Parathyroid adenoma (tissue), 2 donors: ENCODE measurements around the gene AHNAK.

ENCODE experiments used
- H2AFZ ChIP-seq: fragments of 300-600 bp; sonication (generic); one replicate; pipeline ENCODE4 v1.7.0; 2017; ENCODE audit warnings: antibody characterized with exemption, mild to moderate bottlenecking
- H3K27ac ChIP-seq: fragments of 300-600 bp; sonication (generic); one replicate; pipeline ENCODE4 v1.7.0; 2017
- H3K27me3 ChIP-seq: fragments of 300-600 bp; sonication (generic); one replicate; pipeline ENCODE4 v1.7.0; 2017; ENCODE audit warnings: low read length; ENCODE audit not compliant: control insufficient read depth, insufficient read depth
- H3K36me3 ChIP-seq: fragments of 300-600 bp; sonication (generic); one replicate; pipeline ENCODE4 v1.7.0; 2017; ENCODE audit warnings: low read length; ENCODE audit not compliant: control insufficient read depth, insufficient read depth
- H3K4me1 ChIP-seq: fragments of 300-600 bp; sonication (generic); one replicate; pipeline ENCODE4 v1.7.0; 2017; ENCODE audit warnings: control low read depth
- H3K4me2 ChIP-seq: fragments of 300-600 bp; sonication (generic); one replicate; pipeline ENCODE4 v1.7.0; 2017; ENCODE audit warnings: low read length
- H3K4me3 ChIP-seq: fragments of 300-600 bp; sonication (generic); one replicate; pipeline ENCODE4 v1.7.0; 2017; ENCODE audit warnings: low read depth, low read length
- H3K79me2 ChIP-seq: fragments of 300-600 bp; sonication (generic); one replicate; pipeline ENCODE4 v1.7.0; 2017; ENCODE audit warnings: control low read depth
- H3K9ac ChIP-seq: fragments of 300-600 bp; sonication (generic); one replicate; pipeline ENCODE4 v1.7.0; 2017; ENCODE audit warnings: mild to moderate bottlenecking
- H3K9me3 ChIP-seq: fragments of 300-600 bp; sonication (generic); one replicate; pipeline ENCODE4 v1.7.0; 2017; ENCODE audit warnings: low read length; ENCODE audit not compliant: control insufficient read depth
- CTCF ChIP-seq: fragments of 300-600 bp; sonication (generic); IDR thresholded peaks from one replicate; pipeline ENCODE4 v1.7.0; 2017; ENCODE audit warnings: antibody characterized with exemption, mild to moderate bottlenecking
- donor health status: primary hyperparathyroidism.

The AHNAK gene

GRCh38 chr11:62431171-62431901 lies 115.3 kb downstream of the AHNAK start:
- Histone ChIP-seq H3K27me3 (no peaks in the 10 kb centered on the region), H3K79me2 (no peaks in the 10 kb centered on the region), H3K27ac (no peak overlapping the region), H3K9me3 (no peaks in the 10 kb centered on the region), H3K4me1 (no peaks in the 10 kb centered on the region), H3K36me3 (no peaks in the 10 kb centered on the region), H2AFZ (no peak overlapping the region), H3K9ac (no peak overlapping the region), H3K4me3 (no peak overlapping the region), H3K4me2 (no peak overlapping the region)
- no peak for TF ChIP-seq CTCF

- Histone ChIP-seq H3K4me2 (no peak overlapping the region), H3K36me3 (no peaks in the 10 kb centered on the region), H3K4me3 (no peak overlapping the region), H3K9me3 (no peaks in the 10 kb centered on the region), H2AFZ (no peak overlapping the region), H3K4me1 (no peaks in the 10 kb centered on the region), H3K27ac (no peak overlapping the region), H3K27me3 (no peaks in the 10 kb centered on the region), H3K9ac (no peak overlapping the region), H3K79me2 (no peaks in the 10 kb centered on the region)
- TF ChIP-seq CTCF, result no peak
These were observed 116.2 kb downstream of the AHNAK start for GRCh38 chr11:62430425-62430824.

DNA sequence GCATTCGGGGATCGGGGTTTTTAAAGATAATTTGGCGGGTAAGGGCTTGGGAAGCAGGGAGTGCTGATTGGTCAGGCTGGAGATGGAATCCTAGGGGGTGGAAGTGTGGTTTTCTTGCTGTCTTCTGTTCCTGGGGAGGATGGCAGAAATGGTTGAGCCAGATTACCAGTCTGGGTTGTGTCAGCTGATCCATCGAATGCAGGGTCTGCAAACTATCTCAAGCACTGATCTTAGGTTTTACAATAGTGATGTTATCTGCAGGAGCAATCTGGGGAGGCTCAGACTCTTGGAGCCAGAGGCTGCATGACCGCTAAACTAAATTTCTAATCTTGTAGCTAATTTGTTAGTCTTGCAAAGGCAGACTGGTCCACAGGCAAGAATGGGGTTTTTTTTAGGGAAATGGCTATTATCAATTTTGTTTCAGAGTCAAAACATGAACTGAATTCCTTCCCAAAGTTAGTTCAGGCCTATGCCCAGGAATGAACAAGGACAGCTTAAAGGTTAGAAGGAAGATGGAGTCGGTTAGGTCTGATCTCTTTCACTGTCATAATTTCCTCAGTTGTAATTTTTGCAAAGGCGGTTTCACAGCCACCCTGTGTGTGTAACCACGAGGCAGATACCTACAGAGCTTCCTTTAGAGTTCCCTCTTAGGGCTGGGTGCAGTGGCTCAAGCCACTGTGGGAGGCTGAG lies 117.6 kb downstream of the AHNAK start:
- H3K27ac ChIP-seq, result no peak overlapping the region
- no peak overlapping the region for H3K9ac ChIP-seq

GRCh38 chr11:62427630-62428233 lies 118.9 kb downstream of the AHNAK start:
- H3K4me2 ChIP-seq, result no peak overlapping the region
- H3K4me1 ChIP-seq, result no peaks in the 10 kb centered on the region
- no peaks in the 10 kb centered on the region for H3K79me2 ChIP-seq
- no peaks in the 10 kb centered on the region for H3K27me3 ChIP-seq
- no peaks in the 10 kb centered on the region for H3K36me3 ChIP-seq
- no peak overlapping the region for H3K4me3 ChIP-seq
- TF ChIP-seq CTCF, result no peak
- no peak overlapping the region for H2AFZ ChIP-seq
- H3K27ac ChIP-seq, result no peak overlapping the region
- H3K9me3 ChIP-seq, result no peaks in the 10 kb centered on the region
- H3K9ac ChIP-seq, result no peak overlapping the region

More for the DNA sequence above, 117.6 kb downstream of the AHNAK start:
- H3K36me3 ChIP-seq, result no peaks in the 10 kb centered on the region
- no peak overlapping the region for H3K4me2 ChIP-seq
- H3K4me3 ChIP-seq, result no peak overlapping the region
- H3K9me3 ChIP-seq, result no peaks in the 10 kb centered on the region
- no peaks in the 10 kb centered on the region for H3K27me3 ChIP-seq
- H3K79me2 ChIP-seq, result no peaks in the 10 kb centered on the region
- TF ChIP-seq CTCF, result no peak
- H2AFZ ChIP-seq, result no peak overlapping the region
- no peaks in the 10 kb centered on the region for H3K4me1 ChIP-seq
